Anterior cingulate cortex (tissue), 58 donors: ENCODE results near the gene TBCD.
"Not testable (repeated sequence)": the region's sequence is repeated elsewhere in the genome, so short reads cannot be mapped to it uniquely, and the experiment has no call there.

Experiments used
- DNase-seq, 58 donors: peaks; one replicate each; lab custom pipeline; 2025; lab: John Stamatoyannopoulos, UW

The TBCD gene

GRCh38 chr17:82754297-82755208, 2.7 kb downstream of the TBCD start:
- DNase-seq: peak in 14 of 58 donors; percentile 5 to 65 (median 32)

GRCh38 chr17:82756166-82756565, 4.3 kb downstream of the TBCD start:
- no peak for DNase-seq

- peak in 1 of 58 donors; percentile 43 for DNase-seq
These were observed 13.5 kb downstream of the TBCD start for GRCh38 chr17:82765371-82765770.

GRCh38 chr17:82767041-82767754, 15.3 kb downstream of the TBCD start:
- peak in 31 of 58 donors; percentile 7 to 75 (median 43) for DNase-seq

- DNase-seq: no peak
These were observed 17.2 kb downstream of the TBCD start for GRCh38 chr17:82769041-82769440.

- no peak for DNase-seq
These were observed 20.2 kb downstream of the TBCD start for GRCh38 chr17:82772026-82772425.

GRCh38 chr17:82774456-82774855, 22.6 kb downstream of the TBCD start:
- DNase-seq: not testable (repeated sequence)

GRCh38 chr17:82775001-82775823, 23.3 kb downstream of the TBCD start:
- DNase-seq: peak in 40 of 58 donors; percentile 10 to 69 (median 34)

- no peak for DNase-seq
These were observed 24.6 kb downstream of the TBCD start for GRCh38 chr17:82776454-82776853.

- DNase-seq: not testable (repeated sequence)
These were observed 26.0 kb downstream of the TBCD start for GRCh38 chr17:82777778-82778375.

GRCh38 chr17:82779541-82779940, 27.7 kb downstream of the TBCD start:
- no peak for DNase-seq

- no peak for DNase-seq
These were observed 28.3 kb downstream of the TBCD start for GRCh38 chr17:82780195-82780594.

GRCh38 chr17:82780971-82781893, 29.4 kb downstream of the TBCD start:
- no peak for DNase-seq

- DNase-seq: peak in 55 of 58 donors; percentile 13 to 84 (median 62)
These were observed 30.0 kb downstream of the TBCD start for GRCh38 chr17:82781894-82782274.

- DNase-seq: no peak
These were observed 30.9 kb downstream of the TBCD start for GRCh38 chr17:82782657-82783207.

- DNase-seq: peak in 9 of 58 donors; percentile 9 to 54 (median 18)
These were observed 31.6 kb downstream of the TBCD start for GRCh38 chr17:82783498-82783897.

- not testable (repeated sequence) for DNase-seq
These were observed 33.7 kb downstream of the TBCD start for GRCh38 chr17:82785581-82785980.

- DNase-seq: no peak
These were observed 34.6 kb downstream of the TBCD start for GRCh38 chr17:82786427-82786826.
